Globus pallidus (tissue), 1 donor: ENCODE data around the gene PHETA2.
"Not testable (repeated sequence)": the region's sequence is repeated elsewhere in the genome, so short reads cannot be mapped to it uniquely, and the experiment has no call there.

Experiments used
- DNase-seq: peaks from one replicate; pipeline ENCODE4 v3.0.0-alpha.2; 2015; ENCODE audit warnings: low spot score

The PHETA2 gene

GRCh38 chr22:42070517-42071422 is 3.3 kb upstream of the PHETA2 start, which contains the start of gene NAGA:
TSS of gene NAGA (minus strand) at chr22:42070812. CDS start at chr22:42070297, 515 bp downstream.
- DNase-seq: peak; percentile 93

GRCh38 chr22:42071508-42071907 is 2.5 kb upstream of the PHETA2 start:
- DNase-seq: not testable (repeated sequence)

- DNase-seq: no peak
These were observed 1.3 kb upstream of the PHETA2 start for GRCh38 chr22:42072606-42073330.

- no peak for DNase-seq
These were observed 417 bp upstream of the PHETA2 start for GRCh38 chr22:42073621-42074041.

GRCh38 chr22:42074846-42075676 is 1.0 kb downstream of the PHETA2 start:
- DNase-seq: no peak

GRCh38 chr22:42076764-42077485 is 2.9 kb downstream of the PHETA2 start:
- no peak for DNase-seq

- DNase-seq: no peak
These were observed 3.6 kb downstream of the PHETA2 start for GRCh38 chr22:42077486-42078125.

- DNase-seq: no peak
These were observed 4.6 kb downstream of the PHETA2 start for GRCh38 chr22:42078469-42079318.

GRCh38 chr22:42079319-42080251 is 5.5 kb downstream of the PHETA2 start, which contains the start of gene SMDT1:
TSS of gene SMDT1 (plus strand) at chr22:42079700. CDS start at chr22:42079769, 69 bp downstream.
- peak; percentile 99 for DNase-seq

GRCh38 chr22:42080287-42080686 is 6.2 kb downstream of the PHETA2 start:
- DNase-seq: peak; percentile 63

GRCh38 chr22:42083119-42083518 is 9.1 kb downstream of the PHETA2 start:
- DNase-seq: no peak

- no peak for DNase-seq
These were observed 10.8 kb downstream of the PHETA2 start for GRCh38 chr22:42084874-42085273.

GRCh38 chr22:42086051-42086450 is 12.0 kb downstream of the PHETA2 start:
- no peak for DNase-seq

GRCh38 chr22:42090596-42091454 is 16.8 kb downstream of the PHETA2 start, which contains the start of gene NDUFA6:
TSS of gene NDUFA6 (minus strand) at chr22:42090772. CDS start at chr22:42090744, 28 bp downstream.
- peak; percentile 100 for DNase-seq

GRCh38 chr22:42091455-42091782 is 17.4 kb downstream of the PHETA2 start:
- no peak for DNase-seq

- DNase-seq: no peak
These were observed 27.2 kb downstream of the PHETA2 start for GRCh38 chr22:42101199-42101598.

- not testable (repeated sequence) for DNase-seq
These were observed 30.3 kb downstream of the PHETA2 start for GRCh38 chr22:42104332-42104860.
